ENCODE measurements around the gene CNIH2.

CNIH2 gene

DNA sequence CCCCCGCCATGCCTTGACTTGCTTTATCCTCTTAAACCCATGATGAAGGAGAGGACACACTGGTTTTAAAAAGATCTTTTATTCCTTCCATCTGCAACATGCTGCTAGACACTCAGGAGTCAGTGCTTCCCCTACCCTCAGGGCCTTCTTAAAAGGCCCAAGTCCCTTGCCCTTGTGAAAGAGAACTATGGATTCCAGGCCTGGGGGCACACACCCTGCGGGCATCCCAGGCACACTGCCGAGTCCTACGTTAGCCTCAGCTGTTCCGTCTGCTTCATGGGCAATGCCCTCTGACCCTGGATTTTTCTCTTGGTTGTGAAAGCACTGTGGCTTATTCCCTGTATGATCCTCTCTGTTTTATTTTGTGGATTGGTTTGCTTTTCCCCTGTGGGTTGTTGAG, 44.7 kb upstream of the CNIH2 start:
- Histone ChIP-seq H3K9ac (ENCODE audit: low read depth, low read length, poor library complexity, severe bottlenecking) (no peak overlapping the region), H3F3A (ENCODE audit: low read depth) (no peaks in the 10 kb centered on the region), H4K20me1 (ENCODE audit: insufficient read depth, low read length, poor library complexity, severe bottlenecking) (no peaks in the 10 kb centered on the region), H3K27me3 (ENCODE audit: insufficient read depth, low read length, poor library complexity, severe bottlenecking) (no peaks in the 10 kb centered on the region), H3K4me3 (ENCODE audit: low read length, poor library complexity, severe bottlenecking) (no peak overlapping the region), H3K9me3 (ENCODE audit: insufficient read depth, low read depth, low read length) (no peaks in the 10 kb centered on the region), H2AFZ (ENCODE audit: low read length) (no peak overlapping the region), H3K4me2 (ENCODE audit: low read depth, low read length, poor library complexity, severe bottlenecking) (no peak overlapping the region), H3K79me2 (ENCODE audit: insufficient read depth, low read length) (no peaks in the 10 kb centered on the region), H3K36me3 (ENCODE audit: insufficient read depth, low read length) (no peaks in the 10 kb centered on the region), H3K9me2 (replicated peaks; ENCODE audit: low read depth, low read length) (no peaks in the 10 kb centered on the region), H3K4me1 (ENCODE audit: insufficient read depth, low read length, poor library complexity, severe bottlenecking) (no peaks in the 10 kb centered on the region)
- TF ChIP-seq CTCF (conservative IDR thresholded peaks at IDR 0.05; ENCODE audit: low read length) = no peak
- TF ChIP-seq EZH2phosphoT487 (IDR thresholded peaks at IDR 0.05; ENCODE audit: borderline replicate concordance) = no peak

DNA sequence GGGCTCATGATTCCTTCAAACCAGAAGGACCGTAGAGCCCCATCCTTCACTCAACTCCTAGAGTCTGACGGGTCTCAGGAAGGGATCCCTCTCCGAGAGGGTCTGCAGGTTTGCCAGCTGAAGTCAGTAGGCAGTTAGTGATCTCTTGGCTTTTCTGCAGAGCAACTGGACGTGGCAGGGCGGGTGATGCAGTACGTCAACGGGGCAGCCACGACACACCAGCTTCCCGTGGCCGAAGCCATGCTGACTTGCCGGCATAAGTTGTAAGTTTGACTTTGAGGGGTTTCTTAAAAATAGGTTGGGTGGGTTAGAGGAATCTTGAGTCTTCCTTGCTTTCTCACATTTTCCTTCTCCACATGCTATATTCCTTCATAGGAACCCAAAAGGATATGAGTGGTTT, 42.8 kb upstream of the CNIH2 start:
- TF ChIP-seq EZH2phosphoT487 (IDR thresholded peaks at IDR 0.05; ENCODE audit: borderline replicate concordance) (no peak), CTCF (conservative IDR thresholded peaks at IDR 0.05; ENCODE audit: low read length) (no peak)
- no peak overlapping the region for H2AFZ ChIP-seq (ENCODE audit: low read length)

GRCh38 chr11:66237867-66238266, 40.1 kb upstream of the CNIH2 start:
- no peak for TF ChIP-seq EZH2phosphoT487 (IDR thresholded peaks at IDR 0.05; ENCODE audit: borderline replicate concordance)
- TF ChIP-seq CTCF (conservative IDR thresholded peaks at IDR 0.05; ENCODE audit: low read length) = no peak
- H3K9ac ChIP-seq (ENCODE audit: low read depth, low read length, poor library complexity, severe bottlenecking) = no peak overlapping the region
- H3K4me3 ChIP-seq (ENCODE audit: low read length, poor library complexity, severe bottlenecking) = no peak overlapping the region
- no peaks in the 10 kb centered on the region for H3F3A ChIP-seq (ENCODE audit: low read depth)
- H4K20me1 ChIP-seq (ENCODE audit: insufficient read depth, low read length, poor library complexity, severe bottlenecking) = no peaks in the 10 kb centered on the region
- no peak overlapping the region for H3K4me2 ChIP-seq (ENCODE audit: low read depth, low read length, poor library complexity, severe bottlenecking)
- no peaks in the 10 kb centered on the region for H3K9me2 ChIP-seq (replicated peaks; ENCODE audit: low read depth, low read length)
- no peak overlapping the region for H2AFZ ChIP-seq (ENCODE audit: low read length)
- no peaks in the 10 kb centered on the region for H3K9me3 ChIP-seq (ENCODE audit: insufficient read depth, low read depth, low read length)
- H3K27me3 ChIP-seq (ENCODE audit: insufficient read depth, low read length, poor library complexity, severe bottlenecking) = no peaks in the 10 kb centered on the region
- H3K79me2 ChIP-seq (ENCODE audit: insufficient read depth, low read length) = no peaks in the 10 kb centered on the region
- no peaks in the 10 kb centered on the region for H3K4me1 ChIP-seq (ENCODE audit: insufficient read depth, low read length, poor library complexity, severe bottlenecking)
- H3K36me3 ChIP-seq (ENCODE audit: insufficient read depth, low read length) = no peaks in the 10 kb centered on the region

More for the DNA sequence above, 42.8 kb upstream of the CNIH2 start:
- no peaks in the 10 kb centered on the region for H3K9me3 ChIP-seq (ENCODE audit: insufficient read depth, low read depth, low read length)
- H3F3A ChIP-seq (ENCODE audit: low read depth) = no peaks in the 10 kb centered on the region
- no peak overlapping the region for H3K9ac ChIP-seq (ENCODE audit: low read depth, low read length, poor library complexity, severe bottlenecking)
- no peaks in the 10 kb centered on the region for H3K4me1 ChIP-seq (ENCODE audit: insufficient read depth, low read length, poor library complexity, severe bottlenecking)
- H3K36me3 ChIP-seq (ENCODE audit: insufficient read depth, low read length) = no peaks in the 10 kb centered on the region
- H3K79me2 ChIP-seq (ENCODE audit: insufficient read depth, low read length) = no peaks in the 10 kb centered on the region
- H3K4me3 ChIP-seq (ENCODE audit: low read length, poor library complexity, severe bottlenecking) = no peak overlapping the region
- H4K20me1 ChIP-seq (ENCODE audit: insufficient read depth, low read length, poor library complexity, severe bottlenecking) = no peaks in the 10 kb centered on the region
- H3K4me2 ChIP-seq (ENCODE audit: low read depth, low read length, poor library complexity, severe bottlenecking) = no peak overlapping the region
- no peaks in the 10 kb centered on the region for H3K27me3 ChIP-seq (ENCODE audit: insufficient read depth, low read length, poor library complexity, severe bottlenecking)
- H3K9me2 ChIP-seq (replicated peaks; ENCODE audit: low read depth, low read length) = no peaks in the 10 kb centered on the region

Data from Loucy (cell line).